HG03558 (cell line): ENCODE measurements around the gene CYP2W1.
"Not testable (repeated sequence)": the region's sequence is repeated elsewhere in the genome, so short reads cannot be mapped to it uniquely, and the experiment has no call there.

Experiments used
- ATAC-seq: cut with Tn5 transposase; IDR thresholded peaks from one replicate; pipeline ENCODE4 v1.9.1; 2021; ENCODE audit warnings: moderate number of reproducible peaks; ENCODE audit not compliant: unreplicated experiment; ENCODE audit errors: extremely low read depth

CYP2W1 gene

GRCh38 chr7:949021-949934 is 33.7 kb upstream of the CYP2W1 start:
- ATAC-seq, result no peak

- no peak for ATAC-seq
Observed at GRCh38 chr7:951881-952547, 31.0 kb upstream of the CYP2W1 start.

- ATAC-seq, result no peak
Observed at GRCh38 chr7:952548-953441, 30.2 kb upstream of the CYP2W1 start.

- no peak for ATAC-seq
Observed at GRCh38 chr7:953547-954327, 29.2 kb upstream of the CYP2W1 start.

- ATAC-seq, result no peak
Observed at GRCh38 chr7:954330-955238, 28.4 kb upstream of the CYP2W1 start, which contains the start of gene ADAP1. Gene ADAP1 (minus strand): TSS chr7:954680. CDS start chr7:954477, 203 bp downstream.

- ATAC-seq, result no peak
Observed at GRCh38 chr7:956031-956430, 26.9 kb upstream of the CYP2W1 start.

GRCh38 chr7:957418-958220 is 25.4 kb upstream of the CYP2W1 start:
- ATAC-seq, result no peak

GRCh38 chr7:958221-959200 is 24.5 kb upstream of the CYP2W1 start:
- ATAC-seq, result no peak

GRCh38 chr7:959271-959670 is 23.7 kb upstream of the CYP2W1 start:
- no peak for ATAC-seq

- ATAC-seq, result not testable (repeated sequence)
Observed at GRCh38 chr7:959740-960139, 23.2 kb upstream of the CYP2W1 start.

- no peak for ATAC-seq
Observed at GRCh38 chr7:960269-960871, 22.6 kb upstream of the CYP2W1 start.

GRCh38 chr7:960972-961371 is 22.0 kb upstream of the CYP2W1 start:
- ATAC-seq, result not testable (repeated sequence)

GRCh38 chr7:961546-962400 is 21.2 kb upstream of the CYP2W1 start:
- ATAC-seq, result no peak

- no peak for ATAC-seq
Observed at GRCh38 chr7:962401-963081, 20.4 kb upstream of the CYP2W1 start.
